Measurements from ENCODE around the gene METAP1. TPM values are rescaled to one million over a fixed set of nuclear protein-coding genes. Genes with fewer than 3 reads are reported as not detected.
"Not testable (repeated sequence)": the region's sequence is repeated elsewhere in the genome, so short reads cannot be mapped to it uniquely, and the experiment has no call there.

METAP1 gene
- total RNA-seq, 1 donor, result 62.6 TPM

DNA sequence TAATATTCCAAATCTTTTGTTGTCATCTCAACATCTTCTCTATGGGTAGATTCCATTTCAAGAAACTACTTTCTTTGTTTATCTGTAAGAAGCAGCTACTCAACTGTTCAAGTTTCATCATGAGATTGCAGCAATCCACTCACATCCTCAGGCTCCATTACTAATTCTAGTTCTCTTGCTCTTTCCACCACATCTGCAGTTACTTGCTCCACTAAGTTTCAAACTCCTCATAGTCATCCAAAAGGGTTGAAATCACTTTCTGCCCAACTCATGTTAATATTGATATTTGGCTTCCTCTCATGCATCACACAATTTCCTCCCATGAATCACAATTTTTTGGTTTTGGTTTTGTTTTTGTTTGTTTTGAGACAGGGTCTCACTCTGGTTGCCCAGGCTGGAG, 57.4 kb downstream of the METAP1 start:
- H3K4me3 ChIP-seq (ENCODE audit: low read depth, low read length), result no peak overlapping the region
- TF ChIP-seq, protein P1, sequence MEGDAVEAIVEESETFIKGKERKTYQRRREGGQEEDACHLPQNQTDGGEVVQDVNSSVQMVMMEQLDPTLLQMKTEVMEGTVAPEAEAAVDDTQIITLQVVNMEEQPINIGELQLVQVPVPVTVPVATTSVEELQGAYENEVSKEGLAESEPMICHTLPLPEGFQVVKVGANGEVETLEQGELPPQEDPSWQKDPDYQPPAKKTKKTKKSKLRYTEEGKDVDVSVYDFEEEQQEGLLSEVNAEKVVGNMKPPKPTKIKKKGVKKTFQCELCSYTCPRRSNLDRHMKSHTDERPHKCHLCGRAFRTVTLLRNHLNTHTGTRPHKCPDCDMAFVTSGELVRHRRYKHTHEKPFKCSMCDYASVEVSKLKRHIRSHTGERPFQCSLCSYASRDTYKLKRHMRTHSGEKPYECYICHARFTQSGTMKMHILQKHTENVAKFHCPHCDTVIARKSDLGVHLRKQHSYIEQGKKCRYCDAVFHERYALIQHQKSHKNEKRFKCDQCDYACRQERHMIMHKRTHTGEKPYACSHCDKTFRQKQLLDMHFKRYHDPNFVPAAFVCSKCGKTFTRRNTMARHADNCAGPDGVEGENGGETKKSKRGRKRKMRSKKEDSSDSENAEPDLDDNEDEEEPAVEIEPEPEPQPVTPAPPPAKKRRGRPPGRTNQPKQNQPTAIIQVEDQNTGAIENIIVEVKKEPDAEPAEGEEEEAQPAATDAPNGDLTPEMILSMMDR (IDR thresholded peaks at IDR 0.05; ENCODE audit: insufficient read depth, low read depth, low read length), result no peak
- no peak for DNase-seq (ENCODE audit: low read depth)

- TF ChIP-seq, protein P1 (IDR thresholded peaks at IDR 0.05; ENCODE audit: insufficient read depth, low read depth, low read length), result no peak
- H3K4me3 ChIP-seq (ENCODE audit: low read depth, low read length), result no peak overlapping the region
- no peak for DNase-seq (ENCODE audit: low read depth)
These were observed 59.0 kb downstream of the METAP1 start for GRCh38 chr4:99054428-99054994.

GRCh38 chr4:99058228-99058627, 62.7 kb downstream of the METAP1 start:
- TF ChIP-seq, protein P1 (IDR thresholded peaks at IDR 0.05; ENCODE audit: insufficient read depth, low read depth, low read length), result no peak
- DNase-seq (ENCODE audit: low read depth), result no peak
- H3K4me3 ChIP-seq (ENCODE audit: low read depth, low read length), result no peak overlapping the region

DNA sequence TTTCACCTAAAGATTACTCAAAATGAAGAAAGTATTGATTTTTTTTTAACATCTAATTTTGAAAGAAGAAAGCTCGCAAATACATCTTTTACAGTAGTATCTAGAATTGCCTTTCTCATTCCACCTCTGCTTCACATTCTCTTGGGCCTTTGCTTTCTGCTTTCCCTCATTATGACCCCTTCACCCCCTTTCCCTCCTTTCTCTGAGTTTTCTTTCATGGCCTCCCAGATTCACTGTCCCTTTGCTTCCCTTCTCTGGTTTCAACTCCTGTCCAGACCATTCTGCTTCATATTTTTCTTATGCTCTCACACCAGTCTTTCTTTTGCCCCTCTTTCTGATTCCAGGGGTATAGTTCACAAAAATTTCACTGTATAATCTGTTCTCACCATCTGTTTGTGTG, 64.0 kb downstream of the METAP1 start:
- no peak for DNase-seq (ENCODE audit: low read depth)
- TF ChIP-seq, protein P1 (IDR thresholded peaks at IDR 0.05; ENCODE audit: insufficient read depth, low read depth, low read length), result no peak
- no peak overlapping the region for H3K4me3 ChIP-seq (ENCODE audit: low read depth, low read length)

GRCh38 chr4:99061048-99061700, 65.7 kb downstream of the METAP1 start:
- TF ChIP-seq, protein P1 (IDR thresholded peaks at IDR 0.05; ENCODE audit: insufficient read depth, low read depth, low read length), result no peak
- no peak for DNase-seq (ENCODE audit: low read depth)
- no peak overlapping the region for H3K4me3 ChIP-seq (ENCODE audit: low read depth, low read length)

DNA sequence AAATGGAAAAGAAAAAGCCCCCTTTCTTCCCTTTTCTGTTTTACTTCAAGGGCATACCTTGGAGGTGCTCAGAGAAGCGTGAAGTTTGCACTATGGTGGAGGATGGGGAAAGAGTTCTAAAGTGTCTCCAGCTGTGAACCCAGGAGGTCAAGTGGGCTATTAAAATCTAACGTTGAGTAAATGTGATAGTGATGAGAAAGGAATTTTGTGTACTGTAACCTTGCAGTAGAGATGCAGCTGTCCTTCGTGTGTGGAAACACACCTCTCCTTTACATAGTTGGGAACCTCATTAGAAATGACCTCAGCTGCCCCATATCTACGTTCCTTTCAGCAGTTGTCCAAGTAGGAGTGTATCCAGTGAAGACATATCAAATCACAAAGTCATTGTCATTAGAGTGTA, 66.6 kb downstream of the METAP1 start:
- TF ChIP-seq, protein P1 (IDR thresholded peaks at IDR 0.05; ENCODE audit: insufficient read depth, low read depth, low read length), result no peak
- DNase-seq (ENCODE audit: low read depth), result peak; percentile 65
- H3K4me3 ChIP-seq (ENCODE audit: low read depth, low read length), result no peak overlapping the region

GRCh38 chr4:99065521-99065920, 70.0 kb downstream of the METAP1 start:
- not testable (repeated sequence) for DNase-seq (ENCODE audit: low read depth); H3K4me3 ChIP-seq (ENCODE audit: low read depth, low read length)

Measured in fibroblast of villous mesenchyme (primary cell).